ENCODE results near the gene SLC44A5.

SLC44A5 gene

GRCh38 chr1:75171876-75172275 is 439.0 kb downstream of the SLC44A5 start:
- H3K4me3 ChIP-seq (replicated peaks in 1 of 2; ENCODE audit: low read depth in 2 of 2, low read length in 2 of 2), result no peak overlapping the region
- TF ChIP-seq CTCF (IDR thresholded peaks at IDR 0.05; ENCODE audit: low read depth, low read length), result no peak
- no peak for DNase-seq (ENCODE audit: low read depth in 2 of 2)

GRCh38 chr1:75170981-75171380 is 439.9 kb downstream of the SLC44A5 start:
- TF ChIP-seq CTCF (IDR thresholded peaks at IDR 0.05; ENCODE audit: low read depth, low read length), result no peak
- no peak for DNase-seq (ENCODE audit: low read depth in 2 of 2)
- no peak overlapping the region for H3K4me3 ChIP-seq (replicated peaks in 1 of 2; ENCODE audit: low read depth in 2 of 2, low read length in 2 of 2)

GRCh38 chr1:75170011-75170410 is 440.9 kb downstream of the SLC44A5 start:
- no peak for DNase-seq (ENCODE audit: low read depth in 2 of 2)
- H3K4me3 ChIP-seq (replicated peaks in 1 of 2; ENCODE audit: low read depth in 2 of 2, low read length in 2 of 2), result no peak overlapping the region

GRCh38 chr1:75166821-75167220 is 444.1 kb downstream of the SLC44A5 start:
- no peak overlapping the region for H3K4me3 ChIP-seq (replicated peaks in 1 of 2; ENCODE audit: low read depth in 2 of 2, low read length in 2 of 2)
- no peak for DNase-seq (ENCODE audit: low read depth in 2 of 2)
- no peak for TF ChIP-seq CTCF (IDR thresholded peaks at IDR 0.05; ENCODE audit: low read depth, low read length)

More at GRCh38 chr1:75170011-75170410, 440.9 kb downstream of the SLC44A5 start:
- TF ChIP-seq CTCF (IDR thresholded peaks at IDR 0.05; ENCODE audit: low read depth, low read length), result no peak

GRCh38 chr1:75165264-75165663 is 445.6 kb downstream of the SLC44A5 start:
- H3K4me3 ChIP-seq (replicated peaks in 1 of 2; ENCODE audit: low read depth in 2 of 2, low read length in 2 of 2), result no peak overlapping the region
- no peak for DNase-seq (ENCODE audit: low read depth in 2 of 2)
- TF ChIP-seq CTCF (IDR thresholded peaks at IDR 0.05; ENCODE audit: low read depth, low read length), result no peak

- no peak for DNase-seq (ENCODE audit: low read depth in 2 of 2)
- no peak for TF ChIP-seq CTCF (IDR thresholded peaks at IDR 0.05; ENCODE audit: low read depth, low read length)
Measured at GRCh38 chr1:75159154-75159553, 451.8 kb downstream of the SLC44A5 start.

More at GRCh38 chr1:75159154-75159553, 451.8 kb downstream of the SLC44A5 start:
- H3K4me3 ChIP-seq (replicated peaks in 1 of 2; ENCODE audit: low read depth in 2 of 2, low read length in 2 of 2), result no peak overlapping the region
